Stimulated activated CD4-positive, alpha-beta T cell treated with anti-CD3 and anti-CD28 coated beads, TNF-alpha, amount 100 ng/mL, for 4 hours (primary cell): ENCODE measurements around the gene BTNL9.
"Not testable (repeated sequence)": the region's sequence is repeated elsewhere in the genome, so short reads cannot be mapped to it uniquely, and the experiment has no call there.

Experiments
- DNase-seq, 3 experiments: peaks; one replicate each; pipeline ENCODE4 v3.0.0-alpha.2; 2020; ENCODE audit warnings: low read depth in 3 of 3

BTNL9 gene

GRCh38 chr5:181039931-181040630 is at the start of gene BTNL9:
TSS of gene BTNL9 (plus strand) at chr5:181040266. CDS start at chr5:181045490, 5,224 bp downstream.
- DNase-seq = no peak

DNA sequence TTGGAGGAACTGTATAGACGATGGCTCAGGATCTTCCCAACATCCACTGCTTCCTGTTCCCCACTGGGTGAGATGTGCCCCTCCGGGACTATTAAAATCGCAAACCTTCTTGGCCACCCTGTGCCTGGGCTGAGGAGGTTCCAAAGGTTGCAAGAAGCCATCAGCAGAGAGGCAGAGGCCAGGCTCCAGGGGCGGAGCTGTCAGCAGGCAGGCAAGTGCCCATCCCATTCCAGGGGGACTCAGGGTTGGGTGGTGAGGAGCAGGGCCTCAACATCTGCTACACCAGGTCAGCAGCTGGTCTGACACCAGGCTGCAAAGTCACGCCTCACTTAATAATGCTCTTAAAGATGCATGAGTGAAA is 49.2 kb upstream of the BTNL9 start:
- DNase-seq = no peak

- no peak for DNase-seq
These were observed 38.1 kb upstream of the BTNL9 start for GRCh38 chr5:181001947-181002346.

DNA sequence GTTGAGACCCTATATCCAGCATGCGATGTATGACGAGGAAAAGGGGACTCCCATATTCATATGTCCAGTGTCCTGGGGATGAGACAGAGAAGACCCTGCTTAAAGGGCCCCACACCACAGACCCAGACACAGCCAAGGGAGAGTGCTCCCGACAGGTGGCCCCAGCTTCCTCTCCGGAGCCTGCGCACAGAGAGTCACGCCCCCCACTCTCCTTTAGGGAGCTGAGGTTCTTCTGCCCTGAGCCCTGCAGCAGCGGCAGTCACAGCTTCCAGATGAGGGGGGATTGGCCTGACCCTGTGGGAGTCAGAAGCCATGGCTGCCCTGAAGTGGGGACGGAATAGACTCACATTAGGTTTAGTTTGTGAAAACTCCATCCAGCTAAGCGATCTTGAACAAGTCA is 34.3 kb upstream of the BTNL9 start:
- no peak for DNase-seq

GRCh38 chr5:181008136-181008535 is 31.9 kb upstream of the BTNL9 start:
- no peak for DNase-seq

- not testable (repeated sequence) for DNase-seq
These were observed 30.0 kb upstream of the BTNL9 start for GRCh38 chr5:181010018-181010417.

GRCh38 chr5:181014654-181015053 is 25.4 kb upstream of the BTNL9 start:
- not testable (repeated sequence) for DNase-seq

- not testable (repeated sequence) for DNase-seq
These were observed 22.6 kb upstream of the BTNL9 start for GRCh38 chr5:181017448-181017847.

DNA sequence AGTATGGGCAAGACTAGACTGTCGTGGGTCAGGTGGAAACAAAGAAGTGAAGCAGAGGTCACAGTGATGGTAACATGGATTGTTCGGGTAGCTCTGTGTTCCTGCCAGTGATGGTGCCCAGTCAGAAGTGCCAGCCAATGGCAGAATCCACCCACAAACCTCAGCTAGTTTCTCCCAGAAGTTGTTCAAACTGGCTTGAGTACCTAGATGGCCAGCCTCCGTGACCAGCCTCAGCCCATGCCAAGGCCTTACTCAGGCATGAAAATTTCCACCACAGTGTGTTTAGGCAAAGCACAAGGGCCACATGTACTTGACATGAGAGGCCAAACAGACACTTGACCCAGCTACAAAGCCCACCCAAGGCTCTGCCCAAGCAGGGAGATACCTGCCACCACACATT is 19.4 kb upstream of the BTNL9 start:
- DNase-seq = no peak

DNA sequence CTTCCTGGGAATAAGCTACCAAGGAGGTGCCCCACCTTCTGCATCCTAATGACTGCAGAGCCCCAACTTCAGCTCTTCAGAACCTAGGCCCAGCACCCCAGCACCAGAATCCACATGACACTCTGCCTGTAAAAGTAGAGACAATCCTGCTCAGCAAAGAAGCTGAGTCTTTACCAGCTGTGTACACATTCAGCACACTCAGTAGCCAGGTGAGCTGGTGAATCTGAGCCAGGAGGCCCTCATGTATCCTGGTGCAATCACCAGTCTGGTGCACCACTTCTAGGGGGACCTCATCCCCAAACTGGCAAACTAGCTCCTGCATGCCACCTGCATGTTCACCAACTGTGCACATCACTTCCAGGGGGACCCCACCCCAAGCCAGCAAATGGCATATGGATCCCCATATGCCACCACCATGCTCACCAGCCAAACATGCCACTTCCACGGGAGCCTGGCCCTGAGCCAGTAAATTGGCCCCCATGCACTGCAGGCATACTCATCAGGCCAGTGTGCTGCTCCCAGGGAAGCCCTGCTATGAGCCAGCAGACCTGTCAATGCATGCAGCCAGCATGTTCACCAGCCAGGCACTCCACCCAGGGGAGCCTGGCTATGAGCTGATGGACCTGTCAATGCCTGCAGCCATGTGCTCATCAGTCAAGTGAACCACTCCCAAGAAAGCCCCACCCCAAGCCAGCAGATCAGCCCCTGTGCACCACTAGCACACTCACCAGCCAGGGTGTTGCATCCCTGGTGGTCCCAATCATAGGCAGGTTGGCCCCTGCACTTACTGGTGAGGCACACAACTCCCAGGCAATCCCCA is 15.6 kb upstream of the BTNL9 start:
- DNase-seq = no peak

DNA sequence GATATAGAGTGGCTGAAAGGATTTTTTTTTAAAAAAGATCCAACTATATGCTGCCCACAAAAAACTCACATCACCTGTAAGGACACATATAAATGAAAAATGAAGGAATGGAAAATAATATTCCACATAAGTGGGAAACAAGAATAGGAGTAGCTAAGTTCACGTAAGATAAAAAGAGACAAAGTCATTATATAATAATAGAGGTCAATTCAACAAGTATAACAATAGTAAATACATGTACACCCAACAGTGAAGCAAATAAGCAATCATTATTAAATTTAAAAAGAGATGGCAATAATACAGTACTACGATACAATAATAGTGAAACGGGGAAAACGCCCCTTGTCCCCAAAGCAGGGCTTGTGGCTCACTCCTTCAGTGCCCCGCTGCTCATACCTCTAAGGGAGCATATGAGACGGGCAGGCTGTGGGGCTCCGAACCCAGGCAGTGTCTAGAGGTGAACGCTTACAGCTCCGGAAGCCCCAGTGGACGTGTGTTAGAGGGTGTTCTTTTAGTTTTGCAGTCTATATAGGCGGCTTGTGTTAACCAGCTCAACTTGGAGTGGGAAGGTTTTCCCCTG is 12.5 kb upstream of the BTNL9 start:
- no peak for DNase-seq

GRCh38 chr5:181028032-181028819 is 11.8 kb upstream of the BTNL9 start:
- no peak for DNase-seq

GRCh38 chr5:181031716-181032115 is 8.3 kb upstream of the BTNL9 start:
- no peak for DNase-seq

GRCh38 chr5:181035991-181036815 is 3.9 kb upstream of the BTNL9 start:
- no peak for DNase-seq

- no peak for DNase-seq
These were observed 3.2 kb upstream of the BTNL9 start for GRCh38 chr5:181036816-181037364.

- DNase-seq = no peak
These were observed 2.7 kb upstream of the BTNL9 start for GRCh38 chr5:181037365-181037861.

GRCh38 chr5:181039471-181039870 is 595 bp upstream of the BTNL9 start:
- DNase-seq = no peak

DNA sequence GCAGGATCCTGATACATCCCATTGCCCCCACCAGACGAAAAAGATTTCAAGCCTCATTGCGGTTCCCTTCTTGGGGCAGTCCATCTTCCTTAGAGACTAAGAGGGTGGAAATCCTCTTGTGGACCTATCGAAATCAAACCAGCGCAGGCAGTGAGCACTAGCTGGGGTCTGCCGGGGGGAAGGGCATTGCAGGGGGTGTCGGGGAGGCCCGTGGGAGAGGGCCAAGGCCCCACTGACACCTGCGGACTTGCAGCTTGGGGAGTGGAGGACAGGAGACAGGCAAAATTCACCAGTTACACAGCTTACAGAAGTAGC is 522 bp downstream of the BTNL9 start:
- no peak for DNase-seq

- DNase-seq = no peak
These were observed 977 bp downstream of the BTNL9 start for GRCh38 chr5:181041043-181041442.

- DNase-seq = no peak
These were observed 2.1 kb downstream of the BTNL9 start for GRCh38 chr5:181042036-181042713.
